Lower leg skin (tissue), 3 donors: Measurements from ENCODE around the gene SYF2.

Experiments
- CTCF ChIP-seq, 3 donors: fragments of 450-650 bp; IDR thresholded peaks; one replicate each; pipeline ENCODE4 v1.5.1; 2016; ENCODE audit warnings: antibody characterized with exemption in 3 of 3, mild to moderate bottlenecking in 3 of 3, moderate library complexity in 2 of 3
- POLR2A ChIP-seq, 2 donors: fragments of 450-650 bp; IDR thresholded peaks; one replicate each; pipeline ENCODE4 v1.6.1; 2016 to 2017; ENCODE audit warnings: antibody characterized with exemption in 2 of 2, mild to moderate bottlenecking in 1 of 2, moderate library complexity in 1 of 2

- TF ChIP-seq CTCF (IDR thresholded peaks at IDR 0.05) = no peak
- TF ChIP-seq POLR2A (IDR thresholded peaks at IDR 0.05) = no peak
These were observed 49.7 kb downstream of the SYF2 start for GRCh38 chr1:25182629-25183028.
